Neural cell (in vitro differentiated cells): ENCODE results near the gene SOX13.

Experiments
- EP300 ChIP-seq: fragments of 450-650 bp; conservative IDR thresholded peaks from 2 replicates; pipeline ENCODE4 v1.6.1; 2014; ENCODE audit warnings: antibody characterized with exemption, mild to moderate bottlenecking, moderate library complexity; ENCODE audit not compliant: poor library complexity, severe bottlenecking
- RAD21 ChIP-seq: fragments of 450-650 bp; conservative IDR thresholded peaks from 2 replicates; pipeline ENCODE4 v1.6.1; 2014; ENCODE audit warnings: antibody characterized with exemption, mild to moderate bottlenecking, moderate library complexity
- SMC3 ChIP-seq: fragments of 450-650 bp; conservative IDR thresholded peaks from 2 replicates; pipeline ENCODE4 v1.6.1; 2014; ENCODE audit warnings: antibody characterized with exemption, mild to moderate bottlenecking, moderate library complexity; ENCODE audit not compliant: poor library complexity
- TAF1 ChIP-seq: IDR thresholded peaks from 2 replicates; pipeline ENCODE4 v1.6.1; 2012; ENCODE audit warnings: low read depth
- TF ChIP-seq, protein P1 (sequence below): fragments of 450-650 bp; IDR thresholded peaks from 2 replicates; pipeline ENCODE4 v1.5.1; 2014; ENCODE audit warnings: antibody characterized with exemption, mild to moderate bottlenecking, moderate library complexity; ENCODE audit not compliant: poor library complexity, severe bottlenecking
- TF ChIP-seq, protein P2 (sequence below): IDR thresholded peaks from 2 replicates; pipeline ENCODE4 v1.6.1; 2012; ENCODE audit warnings: borderline replicate concordance

DNA sequence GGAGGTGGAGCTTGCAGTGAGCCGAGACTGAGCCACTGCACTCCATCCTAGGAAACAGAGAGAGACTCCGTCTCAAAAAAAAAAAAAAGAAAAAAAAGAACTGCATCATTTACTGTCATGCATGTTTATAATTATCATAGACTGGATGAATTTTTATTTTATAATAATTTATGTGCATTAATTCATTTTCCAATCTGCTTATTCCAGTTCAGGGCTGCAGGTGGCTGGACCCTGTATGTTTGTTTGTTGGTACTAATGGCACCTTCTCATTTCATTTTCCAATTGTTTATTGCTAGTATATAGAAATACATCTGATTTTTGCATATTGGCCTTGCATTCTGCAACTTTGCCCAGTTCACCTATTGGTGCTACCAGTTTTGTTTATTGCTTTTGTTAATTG lies 19.0 kb upstream of the SOX13 start:
- TF ChIP-seq, protein P1, sequence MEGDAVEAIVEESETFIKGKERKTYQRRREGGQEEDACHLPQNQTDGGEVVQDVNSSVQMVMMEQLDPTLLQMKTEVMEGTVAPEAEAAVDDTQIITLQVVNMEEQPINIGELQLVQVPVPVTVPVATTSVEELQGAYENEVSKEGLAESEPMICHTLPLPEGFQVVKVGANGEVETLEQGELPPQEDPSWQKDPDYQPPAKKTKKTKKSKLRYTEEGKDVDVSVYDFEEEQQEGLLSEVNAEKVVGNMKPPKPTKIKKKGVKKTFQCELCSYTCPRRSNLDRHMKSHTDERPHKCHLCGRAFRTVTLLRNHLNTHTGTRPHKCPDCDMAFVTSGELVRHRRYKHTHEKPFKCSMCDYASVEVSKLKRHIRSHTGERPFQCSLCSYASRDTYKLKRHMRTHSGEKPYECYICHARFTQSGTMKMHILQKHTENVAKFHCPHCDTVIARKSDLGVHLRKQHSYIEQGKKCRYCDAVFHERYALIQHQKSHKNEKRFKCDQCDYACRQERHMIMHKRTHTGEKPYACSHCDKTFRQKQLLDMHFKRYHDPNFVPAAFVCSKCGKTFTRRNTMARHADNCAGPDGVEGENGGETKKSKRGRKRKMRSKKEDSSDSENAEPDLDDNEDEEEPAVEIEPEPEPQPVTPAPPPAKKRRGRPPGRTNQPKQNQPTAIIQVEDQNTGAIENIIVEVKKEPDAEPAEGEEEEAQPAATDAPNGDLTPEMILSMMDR = no peak
- no peak for TF ChIP-seq EP300
- no peak for TF ChIP-seq RAD21
- TF ChIP-seq, protein P2, sequence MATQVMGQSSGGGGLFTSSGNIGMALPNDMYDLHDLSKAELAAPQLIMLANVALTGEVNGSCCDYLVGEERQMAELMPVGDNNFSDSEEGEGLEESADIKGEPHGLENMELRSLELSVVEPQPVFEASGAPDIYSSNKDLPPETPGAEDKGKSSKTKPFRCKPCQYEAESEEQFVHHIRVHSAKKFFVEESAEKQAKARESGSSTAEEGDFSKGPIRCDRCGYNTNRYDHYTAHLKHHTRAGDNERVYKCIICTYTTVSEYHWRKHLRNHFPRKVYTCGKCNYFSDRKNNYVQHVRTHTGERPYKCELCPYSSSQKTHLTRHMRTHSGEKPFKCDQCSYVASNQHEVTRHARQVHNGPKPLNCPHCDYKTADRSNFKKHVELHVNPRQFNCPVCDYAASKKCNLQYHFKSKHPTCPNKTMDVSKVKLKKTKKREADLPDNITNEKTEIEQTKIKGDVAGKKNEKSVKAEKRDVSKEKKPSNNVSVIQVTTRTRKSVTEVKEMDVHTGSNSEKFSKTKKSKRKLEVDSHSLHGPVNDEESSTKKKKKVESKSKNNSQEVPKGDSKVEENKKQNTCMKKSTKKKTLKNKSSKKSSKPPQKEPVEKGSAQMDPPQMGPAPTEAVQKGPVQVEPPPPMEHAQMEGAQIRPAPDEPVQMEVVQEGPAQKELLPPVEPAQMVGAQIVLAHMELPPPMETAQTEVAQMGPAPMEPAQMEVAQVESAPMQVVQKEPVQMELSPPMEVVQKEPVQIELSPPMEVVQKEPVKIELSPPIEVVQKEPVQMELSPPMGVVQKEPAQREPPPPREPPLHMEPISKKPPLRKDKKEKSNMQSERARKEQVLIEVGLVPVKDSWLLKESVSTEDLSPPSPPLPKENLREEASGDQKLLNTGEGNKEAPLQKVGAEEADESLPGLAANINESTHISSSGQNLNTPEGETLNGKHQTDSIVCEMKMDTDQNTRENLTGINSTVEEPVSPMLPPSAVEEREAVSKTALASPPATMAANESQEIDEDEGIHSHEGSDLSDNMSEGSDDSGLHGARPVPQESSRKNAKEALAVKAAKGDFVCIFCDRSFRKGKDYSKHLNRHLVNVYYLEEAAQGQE = no peak
- TF ChIP-seq SMC3 = no peak
- TF ChIP-seq TAF1 = no peak
